Esophagus muscularis mucosa (tissue), 4 donors: ENCODE results near the gene ITGB5.

Experiments used
- CTCF ChIP-seq, 3 experiments: fragments of 200-600 bp in 2 of 3; fragments of 450-650 bp in 1 of 3; sonication (generic) in 2 of 3; IDR thresholded peaks; one replicate each; pipeline ENCODE4 v1.5.1; 2017 to 2019; ENCODE audit warnings: antibody characterized with exemption in 3 of 3, mild to moderate bottlenecking in 2 of 3, moderate library complexity in 1 of 3
- EP300 ChIP-seq: sonication (generic); formaldehyde crosslinking; IDR thresholded peaks from one replicate; pipeline ENCODE4 v1.6.1; 2017; ENCODE audit warnings: antibody characterized with exemption
- POLR2A ChIP-seq: fragments of 450-650 bp; IDR thresholded peaks from one replicate; pipeline ENCODE4 v1.6.1; 2017; ENCODE audit warnings: antibody characterized with exemption, moderate library complexity, mild to moderate bottlenecking, low read depth
- POLR2AphosphoS5 ChIP-seq, 2 donors: sonication (generic); formaldehyde crosslinking; IDR thresholded peaks; one replicate each; pipeline ENCODE4 v1.6.1; 2017; ENCODE audit warnings: antibody characterized with exemption in 2 of 2

GRCh38 chr3:124783696-124784095 is 103.5 kb downstream of the ITGB5 start:
- no peak for TF ChIP-seq CTCF (IDR thresholded peaks at IDR 0.05)
- no peak for TF ChIP-seq POLR2AphosphoS5 (IDR thresholded peaks at IDR 0.05)
- no peak for TF ChIP-seq POLR2A
- TF ChIP-seq EP300 = no peak
